ACHN (cell line): ENCODE measurements around the gene DNAAF1.

Experiments
- DNase-seq: peaks from one replicate; pipeline ENCODE4 v3.0.0-alpha.2; 2015
- in situ Hi-C: cut with HindIII; loops from 2 replicates; pipeline ENCODE4 v1.10.0; 2017; ENCODE audit warnings: low sequenced_read_pairs, low pct_ligation_motif_present, low pct_unique_long_range_greater_than_20kb

DNAAF1 gene

GRCh38 chr16:84153660-84154214 lies 8.6 kb downstream of the DNAAF1 start:
- in situ Hi-C loops, result no loop called here
- DNase-seq, result no peak

- in situ Hi-C loops, result no loop called here
- DNase-seq, result no peak
These were observed 10.1 kb downstream of the DNAAF1 start for GRCh38 chr16:84155226-84155625.

- no peak for DNase-seq
These were observed 10.7 kb downstream of the DNAAF1 start for GRCh38 chr16:84155771-84156170.

GRCh38 chr16:84156342-84156784 lies 11.3 kb downstream of the DNAAF1 start:
- peak; percentile 45 for DNase-seq

More at GRCh38 chr16:84155771-84156170, 10.7 kb downstream of the DNAAF1 start:
- in situ Hi-C loops, result no loop called here

GRCh38 chr16:84159007-84159406 lies 13.9 kb downstream of the DNAAF1 start:
- in situ Hi-C loops, result no loop called here
- no peak for DNase-seq

More at GRCh38 chr16:84156342-84156784, 11.3 kb downstream of the DNAAF1 start:
- in situ Hi-C loops, result no loop called here

GRCh38 chr16:84159800-84160199 lies 14.7 kb downstream of the DNAAF1 start:
- in situ Hi-C loops, result no loop called here
- DNase-seq, result no peak

GRCh38 chr16:84161037-84161436 lies 15.9 kb downstream of the DNAAF1 start:
- in situ Hi-C loops, result no loop called here
- no peak for DNase-seq

GRCh38 chr16:84161801-84162200 lies 16.7 kb downstream of the DNAAF1 start:
- DNase-seq, result no peak
- in situ Hi-C loops, result no loop called here

GRCh38 chr16:84165746-84166145 lies 20.6 kb downstream of the DNAAF1 start:
- in situ Hi-C loops, result no loop called here
- no peak for DNase-seq

GRCh38 chr16:84166796-84167695 lies 21.9 kb downstream of the DNAAF1 start:
- in situ Hi-C loops, result no loop called here
- DNase-seq, result no peak

- DNase-seq, result no peak
- in situ Hi-C loops, result no loop called here
These were observed 24.7 kb downstream of the DNAAF1 start for GRCh38 chr16:84169765-84170310.

- in situ Hi-C loops, result no loop called here
- DNase-seq, result no peak
These were observed 29.3 kb downstream of the DNAAF1 start for GRCh38 chr16:84174396-84174795.

- in situ Hi-C loops, result no loop called here
- peak; percentile 44 for DNase-seq
These were observed 30.4 kb downstream of the DNAAF1 start for GRCh38 chr16:84175350-84176081.

- DNase-seq, result no peak
- in situ Hi-C loops, result no loop called here
These were observed 31.3 kb downstream of the DNAAF1 start for GRCh38 chr16:84176192-84177053.

GRCh38 chr16:84177741-84178073 lies 32.6 kb downstream of the DNAAF1 start:
- in situ Hi-C loops, result no loop called here
- peak; percentile 39 for DNase-seq

GRCh38 chr16:84178146-84178765 lies 33.1 kb downstream of the DNAAF1 start:
- no peak for DNase-seq
- in situ Hi-C loops, result no loop called here

GRCh38 chr16:84178892-84179611 lies 33.9 kb downstream of the DNAAF1 start:
- in situ Hi-C loops, result no loop called here
- DNase-seq, result no peak
